ENCODE results near the gene COLEC12. TPM values are rescaled to one million over a fixed set of nuclear protein-coding genes. Genes with fewer than 3 reads are reported as not detected.

The COLEC12 gene
- total and polyA plus RNA-seq, 12 donors = 1.5 to 19.5 (median 8.6) TPM

DNA sequence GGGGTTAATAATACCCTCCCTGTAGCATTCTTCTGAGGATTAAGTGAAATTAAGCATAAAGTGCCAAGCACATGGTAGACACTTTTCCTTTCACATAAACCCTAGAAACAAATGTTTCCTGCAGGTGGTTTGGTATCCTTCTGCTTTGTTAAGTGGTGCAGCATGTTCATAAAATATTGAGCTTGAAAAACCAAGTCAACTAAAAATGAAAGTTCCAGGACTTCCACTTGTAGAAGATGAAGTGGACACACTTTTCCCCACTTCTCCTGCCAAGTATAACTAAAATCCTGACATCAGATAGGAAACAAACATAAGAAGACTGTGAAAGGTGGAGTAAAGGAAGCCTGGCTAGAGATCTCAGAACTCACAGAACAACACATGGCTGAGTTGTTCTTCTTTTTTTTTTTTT lies 90.5 kb downstream of the COLEC12 start:
- Histone ChIP-seq H3K36me3 (replicated peaks in 1 of 2) (no peaks in the 10 kb centered on the region), H3K27me3 (no peaks in the 10 kb centered on the region), H3K4me3 (no peak overlapping the region), H3K4me1 (replicated peaks in 1 of 2) (no peaks in the 10 kb centered on the region), H3K9me3 (replicated peaks in 1 of 3) (no peaks in the 10 kb centered on the region), H3K27ac (no peak overlapping the region)
- no peak for TF ChIP-seq POLR2A (IDR thresholded peaks at IDR 0.05)
- no peak for TF ChIP-seq CTCF (IDR thresholded peaks at IDR 0.05)
- intact Hi-C loops (cut with DNase I) = no loop called here
- no peak for DNase-seq

GRCh38 chr18:408367-408766 lies 92.1 kb downstream of the COLEC12 start:
- intact Hi-C loops (cut with DNase I) = no loop called here
- no peaks in the 10 kb centered on the region for H3K27me3 ChIP-seq
- no peaks in the 10 kb centered on the region for H3K4me1 ChIP-seq (replicated peaks in 1 of 2)
- no peak for DNase-seq
- no peak overlapping the region for H3K27ac ChIP-seq
- WGBS, 4 donors = 68 to 74% (median 73%) methylated on average over 1 of the region's 1 CpG
- H3K4me3 ChIP-seq = no peak overlapping the region
- TF ChIP-seq POLR2A (IDR thresholded peaks at IDR 0.05) (no peak), CTCF (IDR thresholded peaks at IDR 0.05) (no peak)
- no peaks in the 10 kb centered on the region for H3K9me3 ChIP-seq (replicated peaks in 1 of 3)
- no peaks in the 10 kb centered on the region for H3K36me3 ChIP-seq (replicated peaks in 1 of 2)

DNA sequence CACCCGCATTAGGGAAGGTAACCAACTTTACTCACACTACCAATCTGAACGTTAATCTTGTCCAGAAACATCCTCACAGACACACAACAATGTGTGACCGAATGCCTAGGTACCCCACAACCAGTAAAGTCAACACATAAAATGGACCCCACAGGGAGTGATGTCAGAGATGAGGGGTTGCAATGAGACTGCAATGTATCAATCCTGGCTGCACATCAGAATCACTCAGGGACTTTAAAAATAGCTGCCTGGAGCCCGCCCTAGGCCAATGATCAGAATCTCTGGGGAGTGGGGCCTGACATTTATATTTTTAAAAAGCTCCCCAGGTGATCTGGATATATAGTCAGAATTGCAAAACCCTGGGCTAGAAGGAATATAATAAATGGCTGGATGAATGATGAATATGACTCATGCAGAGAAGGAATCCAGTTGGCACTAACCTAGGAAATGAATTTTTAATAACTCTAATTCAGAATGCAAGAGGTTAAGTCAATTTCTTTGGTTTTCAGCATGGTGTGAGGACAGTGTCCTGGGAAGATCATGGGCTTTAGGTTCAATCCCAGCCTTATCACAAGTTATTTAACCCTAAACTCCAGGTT lies 92.8 kb downstream of the COLEC12 start:
- WGBS, 4 donors = 70 to 80% (median 77%) methylated on average over 3 to 4 of the region's 4 CpGs
- H3K36me3 ChIP-seq (replicated peaks in 1 of 2) = no peaks in the 10 kb centered on the region
- H3K27me3 ChIP-seq = no peaks in the 10 kb centered on the region
- H3K4me3 ChIP-seq = no peak overlapping the region
- H3K27ac ChIP-seq = no peak overlapping the region
- no peaks in the 10 kb centered on the region for H3K4me1 ChIP-seq (replicated peaks in 1 of 2)
- no peaks in the 10 kb centered on the region for H3K9me3 ChIP-seq (replicated peaks in 1 of 3)
- no peak for DNase-seq
- no peak for TF ChIP-seq CTCF (IDR thresholded peaks at IDR 0.05)
- intact Hi-C loops (cut with DNase I) = no loop called here

- intact Hi-C loops (cut with DNase I) = no loop called here
- H3K4me3 ChIP-seq = no peak overlapping the region
- no peaks in the 10 kb centered on the region for H3K27me3 ChIP-seq
- no peak overlapping the region for H3K27ac ChIP-seq
- no peak for DNase-seq
- H3K4me1 ChIP-seq (replicated peaks in 1 of 2) = no peaks in the 10 kb centered on the region
- WGBS, 4 donors = 89 to 100% (median 94%) methylated on average over 3 of the region's 3 CpGs
- H3K36me3 ChIP-seq (replicated peaks in 1 of 2) = no peaks in the 10 kb centered on the region
- TF ChIP-seq CTCF (IDR thresholded peaks at IDR 0.05) = no peak
- no peak for TF ChIP-seq POLR2A (IDR thresholded peaks at IDR 0.05)
- H3K9me3 ChIP-seq (replicated peaks in 1 of 3) = no peaks in the 10 kb centered on the region
Observed at GRCh38 chr18:407191-407590, 93.3 kb downstream of the COLEC12 start.
